Putamen (tissue), 1 donor: ENCODE measurements around the gene RTCB.
"Not testable (repeated sequence)": the region's sequence is repeated elsewhere in the genome, so short reads cannot be mapped to it uniquely, and the experiment has no call there.

ENCODE experiments used
- DNase-seq: peaks from one replicate; pipeline ENCODE4 v3.0.0-alpha.2; 2016; ENCODE audit warnings: low spot score

The RTCB gene

DNA sequence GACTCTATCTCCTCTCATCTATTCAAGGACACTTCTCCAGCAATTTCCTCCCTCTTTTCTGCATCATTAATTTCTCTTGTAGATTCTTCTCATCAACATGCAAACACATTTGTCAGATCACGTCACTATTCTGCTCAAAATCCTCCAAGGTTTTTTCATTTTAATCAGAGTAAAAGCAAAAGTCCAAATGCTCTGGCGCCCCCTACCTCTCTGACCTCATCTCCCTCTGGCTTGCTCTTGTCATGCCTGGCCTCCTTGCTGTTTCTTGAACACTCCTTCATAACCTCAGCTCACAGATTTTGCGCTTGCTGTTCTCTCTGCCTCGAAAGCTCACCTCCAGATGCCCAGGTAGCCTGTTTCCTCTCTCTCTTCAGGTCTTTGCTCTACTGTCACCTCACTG lies 22.4 kb downstream of the RTCB start:
- no peak for DNase-seq

DNA sequence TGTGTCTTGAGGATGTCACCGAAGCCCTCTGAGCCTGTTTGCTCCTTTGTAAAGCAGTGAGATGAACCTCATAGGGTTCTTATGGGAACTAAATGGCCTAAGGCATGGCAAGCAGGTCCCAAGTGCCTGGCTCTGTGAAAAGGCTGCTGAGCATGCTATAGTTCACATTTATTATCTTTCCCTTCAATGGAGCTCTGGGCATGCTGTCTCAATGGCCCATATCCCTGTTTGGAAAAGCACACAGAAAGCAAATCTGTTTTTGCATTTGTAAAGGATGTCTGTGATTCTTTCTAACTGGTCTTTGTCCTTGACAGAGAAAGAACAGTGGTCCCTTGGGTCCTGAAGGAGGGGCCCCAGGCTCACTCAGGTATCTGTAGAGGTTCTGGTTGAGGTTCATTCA lies 26.4 kb downstream of the RTCB start:
- DNase-seq: no peak

DNA sequence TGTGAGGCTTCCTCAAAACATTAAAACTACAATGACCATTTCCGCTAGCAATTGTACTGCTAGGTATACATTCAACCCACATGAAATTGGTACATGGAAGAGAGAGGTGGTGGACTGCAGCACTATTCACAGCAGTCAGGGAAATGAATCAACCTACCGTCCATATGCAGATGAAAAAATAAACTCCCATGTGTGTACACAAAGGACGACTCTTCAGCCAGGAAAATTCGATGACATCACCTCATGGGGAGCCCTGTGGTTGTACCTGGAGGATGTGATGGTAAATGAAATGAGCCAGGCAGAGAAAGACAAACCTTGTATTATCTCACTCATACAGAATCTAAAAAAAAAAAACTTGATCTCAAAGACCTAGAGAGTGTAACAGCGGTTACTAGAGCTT lies 31.1 kb downstream of the RTCB start:
- no peak for DNase-seq

DNA sequence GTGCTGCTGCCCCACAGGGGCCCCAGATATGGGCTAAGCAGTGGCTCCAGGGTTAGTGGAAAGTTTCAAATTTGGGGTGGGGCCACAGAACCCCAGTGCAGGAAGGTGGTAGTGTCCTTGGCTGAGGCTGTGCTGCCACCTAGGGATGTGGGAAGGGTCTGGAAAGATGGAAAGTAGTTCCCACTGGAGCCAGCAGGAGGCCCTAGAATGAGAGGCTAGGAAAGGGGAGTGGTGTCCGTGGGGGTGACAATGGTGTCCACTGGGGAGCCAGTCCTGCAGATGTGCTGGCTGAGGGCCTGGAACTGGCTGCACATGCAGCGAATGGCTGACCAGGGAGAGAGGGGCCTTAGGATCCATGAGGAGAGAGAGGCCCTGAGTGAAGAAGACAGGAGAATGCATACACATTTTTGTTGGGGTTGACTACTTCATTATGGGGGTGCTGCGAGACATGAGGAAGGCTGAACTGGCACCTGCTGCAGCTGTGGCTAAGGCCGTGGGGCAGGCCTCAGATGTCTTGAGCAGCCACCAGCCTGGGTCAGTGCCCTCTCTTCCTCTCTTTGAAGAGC lies 33.3 kb downstream of the RTCB start:
- DNase-seq: peak; percentile 57

DNA sequence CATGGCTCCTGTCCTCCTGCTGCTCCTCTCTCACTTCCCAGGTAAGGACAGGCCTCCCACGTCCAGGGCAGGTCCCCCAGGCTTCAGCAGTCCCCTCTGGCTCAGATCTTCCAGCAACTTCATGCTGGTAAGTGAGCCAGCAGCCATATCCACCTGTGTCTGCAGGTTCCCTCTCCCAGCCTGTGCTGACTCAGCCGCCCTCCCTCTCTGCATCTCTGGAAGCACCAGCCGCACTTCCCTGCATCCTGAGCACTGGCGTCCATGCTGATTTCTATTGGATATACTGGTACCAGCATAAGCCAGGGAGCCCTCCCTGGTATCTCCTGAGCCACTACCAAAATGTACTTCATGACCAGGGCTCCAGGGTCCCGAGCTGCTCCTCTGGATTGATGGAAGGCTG lies 35.4 kb downstream of the RTCB start:
- no peak for DNase-seq

DNA sequence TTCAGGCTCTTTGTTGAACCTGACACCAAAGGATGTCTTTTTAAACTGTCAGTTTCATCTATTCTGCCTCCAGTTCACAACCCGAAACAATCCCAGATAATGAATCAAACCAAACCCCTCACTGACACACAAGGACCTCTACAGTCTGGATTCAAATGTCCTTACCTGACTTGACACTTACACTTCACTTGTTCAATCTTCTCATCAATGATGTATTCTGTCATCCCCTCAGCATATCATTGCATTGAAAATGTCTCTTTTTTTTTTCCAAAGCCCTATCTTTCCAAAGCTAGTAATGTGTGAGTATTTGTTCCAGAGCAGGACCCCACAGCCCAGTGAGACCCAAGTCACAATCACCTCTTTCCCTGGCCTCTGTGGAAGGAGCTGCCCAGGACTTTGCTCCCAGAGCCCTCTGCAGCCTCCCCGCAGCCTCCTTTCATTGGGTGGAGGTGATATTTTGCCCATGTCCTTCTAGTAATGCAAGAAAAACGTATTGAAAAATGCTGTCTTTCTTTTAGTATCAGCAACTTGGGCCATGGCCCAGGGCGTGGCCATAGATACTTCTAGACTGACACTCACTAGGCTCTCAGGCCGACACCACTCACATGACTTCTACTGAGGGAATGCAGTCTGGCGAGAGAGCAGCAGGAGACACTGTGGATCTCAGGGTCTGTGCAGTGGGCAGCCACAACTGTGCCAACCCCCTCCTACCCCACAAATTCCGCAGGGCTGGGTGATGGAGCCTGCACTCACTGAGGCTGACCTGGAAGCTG lies 36.2 kb downstream of the RTCB start:
- DNase-seq: no peak

DNA sequence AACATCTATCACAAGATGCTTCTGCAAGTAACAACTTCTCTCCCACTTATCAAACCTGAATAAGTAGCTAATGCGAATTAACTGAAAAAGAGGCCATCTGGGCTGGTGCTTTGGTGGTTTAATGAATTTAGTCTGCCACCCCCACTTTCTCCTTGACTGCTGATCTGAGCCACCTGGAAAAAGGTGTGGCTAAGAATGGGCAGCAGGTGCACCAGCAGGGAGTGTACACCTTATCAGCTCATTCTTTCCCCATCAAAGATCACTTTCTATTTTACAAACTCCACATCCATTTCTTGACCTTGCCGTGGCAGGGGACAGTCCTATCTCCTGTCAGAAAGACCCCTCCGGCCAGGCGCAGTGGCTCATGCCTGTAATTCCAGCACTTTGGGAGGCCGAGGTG lies 47.8 kb downstream of the RTCB start:
- no peak for DNase-seq

DNA sequence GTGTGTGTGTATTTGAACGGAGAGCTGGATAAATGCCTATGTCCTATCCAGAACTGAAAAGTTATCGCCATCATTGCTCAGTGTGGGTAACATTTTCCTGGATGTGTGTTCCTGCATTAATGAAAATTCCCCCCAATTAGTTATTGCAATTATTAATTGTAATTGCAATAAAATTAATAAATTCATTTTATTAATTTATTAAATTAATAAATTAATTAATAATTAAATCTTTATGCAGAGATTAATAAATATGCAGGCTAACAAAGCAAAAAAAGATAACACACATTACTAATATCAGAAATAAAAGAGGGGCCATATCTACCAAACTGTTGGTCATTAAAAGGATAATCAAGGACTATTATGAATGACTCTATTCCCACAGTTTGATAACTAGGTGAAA lies 50.8 kb downstream of the RTCB start:
- no peak for DNase-seq

DNA sequence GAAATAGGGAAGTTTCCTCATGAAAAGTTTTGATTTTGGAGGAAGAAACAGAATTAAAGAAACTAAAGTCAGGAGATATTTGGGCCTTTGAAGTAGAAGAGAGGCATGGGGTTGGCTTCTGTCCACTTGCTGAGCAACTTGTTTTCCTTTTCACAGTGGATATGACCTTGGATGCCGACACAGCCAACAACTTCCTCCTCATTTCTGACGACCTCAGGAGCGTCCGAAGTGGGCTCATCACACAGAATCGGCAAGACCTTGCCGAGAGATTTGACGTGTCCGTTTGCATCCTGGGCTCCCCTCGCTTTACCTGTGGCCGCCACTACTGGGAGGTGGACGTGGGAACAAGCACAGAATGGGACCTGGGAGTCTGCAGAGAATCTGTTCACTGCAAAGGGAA lies 52.0 kb downstream of the RTCB start:
- DNase-seq: not testable (repeated sequence)

DNA sequence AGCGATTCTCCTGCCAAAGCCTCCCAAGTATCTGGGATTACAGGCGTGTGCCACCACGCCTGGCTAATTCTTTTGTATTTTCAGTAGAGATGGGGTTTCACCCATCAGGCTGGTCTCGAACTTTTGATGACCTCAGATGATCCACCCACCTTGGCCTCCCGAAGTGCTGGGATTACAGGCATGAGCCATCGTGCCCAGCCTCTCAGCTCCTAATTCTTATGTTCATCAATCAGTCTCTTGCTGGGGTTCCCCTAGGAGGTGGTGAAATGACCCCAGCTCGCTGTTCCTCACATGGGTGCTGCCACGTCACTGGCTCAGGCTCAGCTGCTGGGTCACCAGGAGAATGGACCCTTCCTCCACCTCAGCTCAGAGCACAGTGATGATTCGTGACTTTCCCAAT lies 54.5 kb downstream of the RTCB start, which contains the start of gene RFPL3:
Gene RFPL3 (plus strand): TSS at position 301 of the 400 bp plus-strand sequence. CDS start 205 bp downstream, outside the sequence.
- not testable (repeated sequence) for DNase-seq

DNA sequence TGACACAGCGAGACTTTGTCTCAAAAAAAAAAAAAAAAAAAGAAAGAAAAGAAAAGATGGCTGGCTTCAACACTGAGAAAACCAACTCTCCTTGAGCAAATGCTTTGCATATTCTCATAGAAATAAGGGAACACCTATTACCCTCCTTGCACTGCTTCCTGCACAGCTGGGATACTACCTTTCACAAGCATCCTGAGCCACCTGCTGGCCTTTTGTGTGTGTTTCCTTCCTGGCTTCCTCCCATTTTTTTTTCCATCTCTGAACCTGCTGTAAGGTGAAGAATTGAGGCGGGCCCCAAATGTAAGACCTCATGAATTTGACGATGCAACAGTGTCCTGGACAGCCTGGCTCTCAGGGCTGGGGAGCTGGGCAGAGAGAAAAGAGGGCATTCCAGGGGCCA lies 56.3 kb downstream of the RTCB start:
- no peak for DNase-seq

DNA sequence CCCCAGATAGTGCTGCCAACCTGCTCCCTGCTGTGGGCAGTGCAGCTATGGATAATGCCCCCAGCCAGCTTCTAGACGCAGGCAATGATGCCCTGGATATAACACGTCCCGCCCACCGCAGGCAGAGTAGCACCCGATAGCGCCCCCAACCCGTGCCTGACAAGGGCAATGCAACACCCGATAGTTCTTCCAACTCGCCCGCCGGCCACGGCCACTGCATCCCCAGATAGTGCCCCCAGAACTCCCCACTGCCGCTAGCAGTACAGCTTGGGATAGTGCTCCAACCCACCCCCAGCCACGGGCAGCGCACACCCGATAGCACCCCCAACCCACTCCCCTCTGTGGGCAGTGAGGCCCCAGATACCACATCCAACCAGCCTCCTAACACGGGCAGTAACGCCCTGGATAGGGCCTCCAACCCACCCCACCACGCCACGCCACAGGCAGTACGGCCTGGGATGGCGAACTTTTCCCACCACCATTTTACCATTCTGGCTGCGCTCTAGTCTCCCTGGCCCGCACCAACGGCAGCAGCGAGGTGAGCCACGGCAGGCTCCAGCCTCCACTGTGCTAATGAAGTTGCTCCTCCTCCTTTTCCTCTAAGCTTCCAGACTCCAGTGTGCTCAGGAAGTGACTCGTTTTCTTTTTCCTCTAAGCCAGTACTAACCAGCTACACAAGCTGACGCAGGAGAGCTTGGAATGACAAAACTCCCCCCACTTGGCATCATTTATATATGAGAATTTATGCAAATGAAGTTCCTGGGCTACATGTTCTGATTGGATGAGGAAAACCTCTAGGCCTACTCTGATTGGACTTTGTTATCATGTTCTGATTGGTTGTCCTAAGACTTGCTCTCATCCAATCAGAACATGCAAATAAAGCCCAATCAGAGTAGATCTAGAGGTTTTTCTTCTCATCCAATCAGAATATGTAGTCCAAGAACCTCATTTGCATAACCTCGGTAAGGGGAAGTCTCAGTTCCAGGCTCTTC lies 57.4 kb downstream of the RTCB start:
- no peak for DNase-seq

DNA sequence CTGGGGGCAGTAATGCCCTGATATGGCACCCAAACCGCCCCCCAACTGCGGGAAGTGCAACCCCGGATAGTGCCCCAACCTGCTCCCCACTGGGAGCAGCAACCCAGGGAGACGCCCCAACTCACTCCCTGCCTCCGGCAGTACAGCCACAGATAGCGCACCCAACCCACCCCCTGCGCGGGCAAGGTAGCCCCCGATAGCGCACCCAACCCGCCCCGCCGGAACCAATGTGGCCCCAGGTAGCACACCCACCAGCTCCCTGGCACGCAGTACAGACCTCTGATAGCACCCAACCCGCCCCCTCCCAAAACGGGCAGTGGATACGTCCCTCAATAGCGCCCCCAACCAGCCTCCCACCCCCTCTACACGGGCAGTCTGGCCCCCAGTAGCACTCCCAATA lies 58.2 kb downstream of the RTCB start:
- DNase-seq: no peak

DNA sequence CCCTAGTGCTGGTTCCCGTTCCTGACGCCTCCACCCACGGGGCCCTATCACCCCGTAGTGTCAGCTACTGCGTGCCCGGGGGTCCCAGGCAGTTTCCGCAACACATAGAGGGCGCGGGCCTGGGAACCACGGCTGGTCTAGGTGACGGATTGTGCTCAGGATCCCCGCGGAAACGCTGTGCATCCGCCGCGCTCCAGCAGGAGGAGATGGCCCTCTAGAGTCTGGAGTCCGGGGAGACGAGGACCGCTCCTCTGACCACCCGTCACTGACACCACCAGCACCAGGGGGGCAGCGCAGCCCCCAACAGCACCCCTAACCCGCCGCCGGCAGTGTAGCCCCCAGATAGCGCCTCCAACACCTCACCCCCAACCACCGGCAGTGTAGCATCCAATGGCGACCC lies 58.8 kb downstream of the RTCB start:
- no peak for DNase-seq

DNA sequence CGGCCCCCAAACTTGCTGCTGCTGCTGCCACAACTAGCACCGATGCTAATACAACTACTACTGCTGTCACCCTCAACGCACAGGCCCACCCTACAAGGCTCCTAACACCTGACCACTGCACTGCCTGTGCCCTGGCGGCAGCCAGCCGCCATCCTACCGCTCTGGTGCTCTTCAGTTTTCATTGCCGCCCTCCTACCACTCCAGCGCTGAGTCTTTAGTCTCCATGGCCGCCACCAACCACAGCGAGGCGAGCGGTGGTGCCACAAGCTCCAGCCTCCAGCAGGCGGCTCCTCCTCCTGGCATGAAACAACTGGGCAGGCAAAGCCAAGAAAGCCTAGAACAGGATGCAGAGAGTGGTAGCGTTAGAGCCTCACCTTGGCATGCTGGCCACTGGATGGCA lies 59.4 kb downstream of the RTCB start:
- no peak for DNase-seq

DNA sequence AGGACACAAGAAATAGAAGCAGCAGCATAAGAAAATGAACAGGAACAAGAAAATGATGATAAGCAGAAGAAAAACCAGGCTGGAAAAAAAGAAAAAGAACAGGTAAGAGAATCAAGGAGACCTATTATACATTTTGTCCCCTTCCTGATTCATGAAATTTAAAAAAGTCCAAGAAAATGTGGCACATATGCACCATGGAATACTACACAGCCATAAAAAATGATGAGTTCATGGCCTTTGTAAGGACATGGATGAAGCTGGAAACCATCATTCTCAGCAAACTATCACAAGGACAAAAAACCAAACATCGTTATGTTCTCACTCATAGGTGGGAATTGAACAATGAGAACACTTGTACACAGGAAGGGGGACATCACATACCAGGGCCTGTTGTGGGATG lies 60.2 kb downstream of the RTCB start:
- not testable (repeated sequence) for DNase-seq

DNA sequence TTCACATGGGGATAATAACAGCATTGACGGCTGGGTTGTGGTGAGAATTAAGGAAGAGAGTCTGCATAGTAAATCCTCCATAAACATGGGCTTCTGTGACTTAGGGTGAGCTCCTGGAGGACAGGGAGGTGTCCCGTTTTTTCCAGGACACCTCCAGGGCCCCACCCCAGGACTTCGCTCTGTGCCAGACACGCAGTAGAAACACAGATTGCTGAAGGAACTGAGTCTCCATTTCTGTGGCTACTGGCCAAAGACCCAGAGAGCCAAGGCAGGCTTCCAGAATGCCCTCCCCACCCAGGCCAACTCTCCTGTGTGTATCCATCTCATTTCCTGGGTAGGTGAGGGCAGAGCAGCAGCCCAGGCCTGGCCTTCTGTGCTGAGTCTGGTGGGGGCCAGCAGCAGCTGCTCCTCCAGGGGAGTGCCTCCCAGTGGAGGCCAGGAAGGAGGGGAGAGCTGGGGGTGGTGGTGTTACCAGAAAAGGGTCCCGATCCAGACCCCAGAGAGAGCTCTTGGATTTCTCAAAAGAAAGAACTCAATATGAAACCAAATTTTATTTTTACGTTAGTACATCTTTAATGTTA lies 63.9 kb downstream of the RTCB start:
- no peak for DNase-seq

DNA sequence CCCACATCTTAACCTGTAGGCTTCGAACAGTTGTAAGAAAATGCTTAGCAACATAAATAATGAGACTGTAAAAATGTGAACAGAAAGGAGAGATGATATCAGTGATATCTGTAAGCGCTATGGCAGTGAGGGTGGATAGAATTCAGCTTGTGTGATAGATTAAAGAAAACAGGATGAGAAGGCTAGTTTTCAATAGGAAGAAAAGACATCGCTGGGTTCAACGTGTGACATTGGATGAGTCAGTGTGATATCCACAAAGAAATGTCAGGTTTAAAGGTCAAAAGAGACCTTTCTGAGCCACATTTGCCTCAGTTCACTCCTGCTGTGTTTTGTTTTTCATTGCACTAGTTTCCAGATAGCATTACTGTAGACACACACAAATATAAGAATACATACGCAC lies 68.1 kb downstream of the RTCB start:
- DNase-seq: no peak

DNA sequence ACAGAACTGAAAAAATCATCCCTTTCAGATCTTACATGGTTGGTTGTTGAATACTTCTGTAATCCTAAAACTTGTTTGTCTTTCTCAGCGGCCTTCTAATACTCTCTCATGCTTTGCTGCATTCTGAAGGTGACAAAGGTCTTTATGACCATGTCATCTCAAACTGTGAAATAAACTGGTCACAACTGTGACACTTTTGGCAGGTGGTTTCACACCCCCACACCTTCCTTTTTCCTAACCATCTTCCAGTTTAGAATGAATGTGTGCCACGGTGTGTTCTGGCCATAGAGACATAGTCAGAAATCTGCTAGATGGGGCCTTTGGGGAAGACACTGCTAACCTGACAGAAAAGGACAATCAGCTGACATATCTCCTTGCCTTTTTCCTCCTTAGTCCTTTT lies 69.1 kb downstream of the RTCB start:
- DNase-seq: no peak

DNA sequence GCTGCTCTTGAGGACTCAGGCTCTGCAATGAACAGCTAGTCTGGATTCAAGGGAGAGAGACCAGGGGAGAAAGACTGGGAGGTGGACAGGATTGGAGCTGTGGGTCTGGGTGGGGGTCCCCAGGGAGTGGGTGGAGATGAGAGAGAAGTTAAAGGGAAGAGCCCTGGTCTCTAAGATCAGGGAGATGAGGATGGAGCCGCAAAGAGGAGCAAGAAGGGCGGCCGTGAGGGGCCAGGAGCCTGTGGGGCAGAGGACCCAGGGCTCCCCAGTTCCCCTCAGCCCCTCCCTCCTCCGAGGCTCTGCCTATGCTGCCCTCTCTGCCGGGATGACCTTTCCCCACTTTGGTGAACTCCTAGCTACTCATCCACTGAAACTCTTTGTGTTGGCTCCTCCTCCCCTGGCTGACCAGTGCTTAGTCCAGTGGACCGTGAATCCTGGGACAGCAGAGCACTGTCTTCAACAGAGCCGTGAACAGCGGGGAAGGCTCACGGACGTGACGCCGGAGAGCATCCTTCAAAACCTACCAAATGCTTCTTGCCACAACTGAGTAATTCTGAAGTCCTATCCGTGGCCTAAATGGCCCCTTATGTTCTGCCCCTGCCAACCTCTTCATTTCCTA lies 70.8 kb downstream of the RTCB start:
- DNase-seq: no peak

DNA sequence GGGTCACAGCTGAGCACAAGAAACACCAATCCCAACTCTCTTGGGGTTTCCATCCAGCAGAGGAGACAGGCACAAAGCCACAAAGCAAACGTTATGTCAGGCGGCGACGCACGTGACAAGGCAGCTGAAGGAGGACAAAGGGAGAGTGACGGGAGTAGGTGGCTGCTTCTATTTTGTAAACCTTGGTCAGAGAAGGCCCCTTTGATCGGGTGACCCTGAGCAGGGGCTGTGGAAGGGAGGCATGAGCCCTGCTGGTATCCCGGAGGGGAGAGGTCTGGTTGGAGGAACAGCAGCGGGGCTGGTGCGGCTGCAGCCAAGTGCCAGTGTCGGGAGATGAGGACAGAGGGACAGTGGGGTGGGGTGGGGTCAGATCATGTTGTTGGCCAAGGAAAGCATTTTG lies 71.6 kb downstream of the RTCB start:
- no peak for DNase-seq
